GM20431 (cell line): ENCODE measurements around the gene SUV39H2.
"Not testable (repeated sequence)": the region's sequence is repeated elsewhere in the genome, so short reads cannot be mapped to it uniquely, and the experiment has no call there.

ENCODE experiments used
- in situ Hi-C: fragments of 300-500 bp; cut with MseI, MboI; formaldehyde crosslinking; loops from one replicate; pipeline ENCODE4 v1.15.0; 2020; ENCODE audit warnings: low sequenced_read_pairs; ENCODE audit not compliant: unreplicated experiment

The SUV39H2 gene

GRCh38 chr10:14926061-14926470, 47.4 kb downstream of the SUV39H2 start:
- in situ Hi-C loops, result no loop called here

GRCh38 chr10:14926722-14927416, 48.2 kb downstream of the SUV39H2 start:
- in situ Hi-C loops, result no loop called here

- in situ Hi-C loops, result no loop called here
Measured at GRCh38 chr10:14930610-14931009, 51.9 kb downstream of the SUV39H2 start.

DNA sequence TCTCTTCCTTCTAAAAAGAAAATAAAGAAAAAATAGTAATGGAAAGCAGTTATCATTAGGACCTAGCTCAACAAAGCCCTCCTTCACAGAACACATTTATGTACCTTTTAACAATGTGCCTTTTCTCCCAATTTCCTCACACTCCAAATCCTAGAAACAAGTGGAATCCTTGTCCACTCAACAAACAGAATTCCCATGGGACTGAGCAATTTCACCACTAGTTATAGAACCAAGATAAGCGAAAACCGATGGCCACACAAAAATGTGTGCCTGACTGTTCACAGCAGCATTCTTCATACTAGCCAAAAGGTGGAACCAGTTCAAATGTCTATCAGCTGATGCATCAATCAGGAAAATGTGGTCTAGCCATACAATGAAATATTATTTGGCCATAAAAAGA, 57.9 kb downstream of the SUV39H2 start:
- in situ Hi-C loops, result no loop called here

- in situ Hi-C loops, result not testable (repeated sequence)
Measured at GRCh38 chr10:14938971-14939370, 60.3 kb downstream of the SUV39H2 start.

GRCh38 chr10:14942147-14942949, 63.7 kb downstream of the SUV39H2 start:
- in situ Hi-C loops, result not testable (repeated sequence)

- in situ Hi-C loops, result not testable (repeated sequence)
Measured at GRCh38 chr10:14942950-14943338, 64.3 kb downstream of the SUV39H2 start.

DNA sequence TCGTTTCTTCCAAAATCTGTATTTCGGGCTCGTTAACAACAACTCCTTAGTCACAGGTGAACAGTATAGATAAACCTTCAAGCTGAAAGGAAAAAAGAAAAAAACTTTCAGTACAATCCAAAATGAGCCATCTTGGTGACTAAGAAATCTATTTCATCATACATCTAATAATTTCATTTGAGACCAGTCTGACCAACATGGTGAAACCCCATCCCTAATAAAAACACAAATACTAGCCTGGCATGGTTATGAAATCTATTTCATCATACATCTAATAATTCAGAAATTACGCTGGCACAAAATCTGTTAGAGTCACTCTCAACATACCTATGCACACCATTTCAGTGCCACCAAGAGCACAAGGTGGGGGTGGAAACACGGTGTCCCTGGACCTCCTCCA, 66.4 kb downstream of the SUV39H2 start:
- in situ Hi-C loops, result no loop called here

DNA sequence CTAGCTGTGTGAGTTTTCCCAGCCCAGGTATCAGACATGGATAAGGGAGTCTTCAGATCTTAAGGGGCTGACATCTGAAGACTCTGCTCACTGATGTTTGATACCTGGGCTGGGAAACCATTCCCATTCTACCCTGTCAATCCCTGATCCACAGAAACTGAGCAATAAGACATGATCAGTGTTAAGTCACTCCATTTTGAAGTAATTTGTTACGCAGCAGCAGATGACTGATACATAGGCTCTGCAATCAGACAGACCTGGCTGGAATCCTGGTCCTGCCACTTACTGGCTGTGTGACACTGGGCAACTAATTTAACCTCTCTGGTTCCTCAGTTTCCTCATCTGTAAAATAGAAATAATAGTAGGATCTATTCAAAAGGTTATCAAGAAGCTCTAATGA, 68.6 kb downstream of the SUV39H2 start:
- in situ Hi-C loops, result no loop called here

- in situ Hi-C loops, result no loop called here
Measured at GRCh38 chr10:14949291-14949690, 70.6 kb downstream of the SUV39H2 start.

- in situ Hi-C loops, result loop anchor here (25.0 kb wide), 1 partner anchor 441 kb away; no protein-coding TSS in a partner anchor
Measured at GRCh38 chr10:14952851-14953423, 74.3 kb downstream of the SUV39H2 start.

DNA sequence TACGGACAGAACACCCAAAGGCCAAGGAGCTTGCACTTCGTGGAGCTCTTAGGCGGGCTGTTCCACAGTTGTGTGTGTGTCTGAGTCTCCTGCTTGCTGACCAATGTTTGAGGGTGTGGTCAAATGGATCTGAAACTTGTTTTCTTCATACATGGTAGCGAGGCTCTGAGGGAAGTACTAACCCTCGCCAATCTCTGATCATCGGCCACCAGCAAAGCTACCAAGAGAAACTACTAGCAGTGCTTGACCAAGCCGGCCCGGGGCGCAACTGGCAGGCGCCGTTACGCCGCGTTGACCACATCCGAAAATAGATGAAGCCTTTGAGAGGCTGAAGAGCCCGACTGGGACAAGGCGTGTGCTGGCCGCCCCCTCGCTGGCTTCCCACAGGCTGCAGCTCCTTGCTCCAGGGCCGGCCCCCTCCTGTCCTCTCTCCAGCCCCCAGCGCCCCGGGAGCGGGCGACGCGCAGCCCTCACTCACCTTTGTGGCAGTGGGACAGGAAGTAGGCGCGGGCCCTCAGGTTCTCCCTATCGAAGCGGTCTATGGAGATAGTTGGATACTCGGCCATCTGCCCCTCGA, 74.8 kb downstream of the SUV39H2 start:
- in situ Hi-C loops, result loop anchor here (25.0 kb wide), 1 partner anchor 441 kb away; no protein-coding TSS in a partner anchor
